ENCODE data around the gene RNF187.

RNF187 gene

GRCh38 chr1:228469413-228470162, 17.6 kb upstream of the RNF187 start:
- TF ChIP-seq CTCF (IDR thresholded peaks at IDR 0.05; ENCODE audit: low read depth, low read length), result no peak
- DNase-seq (ENCODE audit: extremely low read depth, low read depth), result no peak

- DNase-seq (ENCODE audit: extremely low read depth, low read depth), result no peak
- no peak for TF ChIP-seq CTCF (IDR thresholded peaks at IDR 0.05; ENCODE audit: low read depth, low read length)
Measured at GRCh38 chr1:228471154-228471761, 15.9 kb upstream of the RNF187 start.

- TF ChIP-seq CTCF (IDR thresholded peaks at IDR 0.05; ENCODE audit: low read depth, low read length), result peak; percentile 48
- no peak for DNase-seq (ENCODE audit: extremely low read depth, low read depth)
Measured at GRCh38 chr1:228471762-228472398, 15.3 kb upstream of the RNF187 start.

GRCh38 chr1:228472655-228473054, 14.5 kb upstream of the RNF187 start:
- DNase-seq (ENCODE audit: extremely low read depth, low read depth), result no peak
- no peak for TF ChIP-seq CTCF (IDR thresholded peaks at IDR 0.05; ENCODE audit: low read depth, low read length)

- TF ChIP-seq CTCF (IDR thresholded peaks at IDR 0.05; ENCODE audit: low read depth, low read length), result no peak
- DNase-seq (ENCODE audit: extremely low read depth, low read depth), result no peak
Measured at GRCh38 chr1:228474507-228474906, 12.7 kb upstream of the RNF187 start.

- no peak for TF ChIP-seq CTCF (IDR thresholded peaks at IDR 0.05; ENCODE audit: low read depth, low read length)
- no peak for DNase-seq (ENCODE audit: extremely low read depth, low read depth)
Measured at GRCh38 chr1:228475812-228476211, 11.4 kb upstream of the RNF187 start.

- TF ChIP-seq CTCF (IDR thresholded peaks at IDR 0.05; ENCODE audit: low read depth, low read length), result no peak
Measured at GRCh38 chr1:228477263-228477662, 9.9 kb upstream of the RNF187 start.

More at GRCh38 chr1:228477263-228477662, 9.9 kb upstream of the RNF187 start:
- DNase-seq (ENCODE audit: extremely low read depth, low read depth), result no peak

All from AG09319 (cell line).